HG02642 (cell line): Measurements from ENCODE around the gene MDFIC.
"Not testable (repeated sequence)": the region's sequence is repeated elsewhere in the genome, so short reads cannot be mapped to it uniquely, and the experiment has no call there.

Experiments used
- ATAC-seq: cut with Tn5 transposase; IDR thresholded peaks from one replicate; pipeline ENCODE4 v1.9.1; 2021; ENCODE audit warnings: mild to moderate bottlenecking; ENCODE audit not compliant: unreplicated experiment, poor library complexity

MDFIC gene

GRCh38 chr7:114922026-114922651, at the start of gene MDFIC:
TSS of gene MDFIC (plus strand) at chr7:114922094. CDS start at chr7:114923034, 940 bp downstream.
- ATAC-seq: peak; percentile 46

DNA sequence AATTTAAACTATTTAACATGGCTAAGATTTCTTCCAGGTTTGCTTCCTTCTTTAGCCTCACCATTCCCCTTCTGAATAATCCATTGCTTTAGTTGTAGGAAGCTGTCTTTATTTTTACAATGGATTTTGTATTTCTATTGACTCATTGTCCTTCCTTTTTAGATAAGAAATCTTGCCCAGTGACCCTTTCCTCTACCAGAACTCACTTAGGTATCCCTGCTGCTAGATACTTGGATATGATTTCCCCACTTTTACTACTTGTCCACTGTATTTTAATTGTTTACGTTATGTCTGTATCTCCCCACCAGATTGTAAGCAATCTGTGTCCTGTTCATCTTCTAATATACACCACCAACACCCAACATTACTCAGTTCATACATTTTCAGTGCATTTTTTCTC, 47.7 kb upstream of the MDFIC start:
- no peak for ATAC-seq

DNA sequence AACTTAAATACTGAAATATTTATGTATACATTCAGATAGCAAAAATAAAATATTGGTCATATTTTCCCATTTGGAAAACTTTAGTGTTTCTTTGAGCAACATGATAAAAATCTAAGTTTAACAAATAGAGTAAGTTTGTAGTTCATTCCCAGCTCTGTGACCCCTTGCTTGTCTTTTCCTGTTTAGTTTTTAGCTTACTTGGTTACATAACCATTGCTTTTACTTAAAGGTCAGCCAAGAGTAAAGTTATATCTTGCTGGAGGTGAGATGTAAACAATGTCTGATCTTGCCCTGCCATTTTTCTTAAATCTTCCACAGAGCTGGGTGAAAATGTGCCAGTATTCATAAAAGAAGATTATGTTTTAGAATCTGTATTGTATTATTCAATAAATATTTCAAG, 46.7 kb upstream of the MDFIC start:
- no peak for ATAC-seq

- no peak for ATAC-seq
These were observed 42.3 kb upstream of the MDFIC start for GRCh38 chr7:114879554-114879953.

DNA sequence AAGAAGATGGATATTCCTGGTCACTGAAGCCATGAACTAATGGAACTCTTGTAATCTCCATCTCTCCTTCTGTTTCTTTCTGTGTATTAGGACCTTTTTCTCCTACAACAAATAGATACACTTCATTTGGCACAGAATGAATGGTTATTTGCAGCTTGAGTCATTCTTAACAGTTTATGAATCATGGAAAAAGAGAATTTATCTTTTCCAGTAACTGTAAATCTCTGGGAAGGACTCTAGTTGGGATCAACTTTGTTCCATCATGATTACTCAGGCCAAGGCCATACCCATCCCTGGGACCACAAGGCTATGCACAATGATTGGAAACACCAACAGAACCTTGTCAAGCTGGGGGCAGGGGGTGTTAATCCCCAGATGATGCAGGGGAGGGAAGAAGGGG, 36.1 kb upstream of the MDFIC start:
- ATAC-seq: no peak

GRCh38 chr7:114886241-114886640, 35.7 kb upstream of the MDFIC start:
- no peak for ATAC-seq

- not testable (repeated sequence) for ATAC-seq
These were observed 32.8 kb upstream of the MDFIC start for GRCh38 chr7:114889116-114889515.

DNA sequence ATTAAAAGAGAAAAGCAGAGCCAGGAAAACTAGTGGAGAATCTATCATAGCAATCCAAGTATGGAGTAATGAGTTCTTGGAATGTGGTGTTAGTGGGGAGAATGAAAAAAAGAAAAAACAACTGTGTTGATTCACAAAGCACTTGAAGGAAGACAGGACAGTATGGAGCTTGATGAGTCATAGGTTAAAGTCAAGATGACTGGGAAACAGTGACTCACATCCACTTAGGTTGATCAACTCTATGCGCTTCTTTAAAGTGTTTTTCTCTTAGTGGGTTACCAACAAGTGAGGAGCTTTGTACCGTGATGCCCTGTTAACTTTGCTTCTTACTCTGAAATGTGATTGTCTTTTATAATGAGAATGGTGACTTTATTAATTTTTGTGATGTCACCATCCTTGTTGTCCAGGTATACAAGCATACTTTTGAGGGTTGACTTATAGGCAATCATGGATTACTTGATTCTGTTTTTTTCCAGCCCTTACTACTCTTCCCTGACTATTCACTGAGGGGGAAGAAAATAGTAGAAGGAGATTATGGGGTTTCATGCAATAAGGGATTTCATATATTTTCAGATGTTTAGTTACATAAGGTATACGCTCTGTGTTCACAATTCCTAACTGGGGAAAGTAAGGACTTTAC, 32.1 kb upstream of the MDFIC start:
- peak; percentile 76 for ATAC-seq

GRCh38 chr7:114890561-114890960, 31.3 kb upstream of the MDFIC start:
- no peak for ATAC-seq

DNA sequence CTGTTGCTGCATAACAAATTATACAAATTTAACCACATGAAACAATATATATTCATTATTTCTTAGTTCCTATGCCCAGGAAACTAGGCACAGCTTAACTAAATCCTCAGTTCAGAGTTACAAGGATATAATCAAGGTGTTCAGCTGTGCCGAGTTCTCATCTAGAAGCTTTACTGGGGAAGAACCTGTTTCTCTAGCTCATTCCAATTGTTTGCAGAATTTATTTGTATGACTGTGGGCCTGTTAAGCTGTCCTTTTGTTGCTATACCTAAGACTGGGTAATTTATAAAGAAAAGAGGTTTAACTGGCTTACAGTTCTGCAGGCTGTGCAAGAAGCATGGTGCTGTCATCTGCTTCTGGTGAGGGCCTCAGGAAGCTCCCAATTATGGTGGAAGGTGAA, 21.8 kb upstream of the MDFIC start:
- ATAC-seq: no peak

DNA sequence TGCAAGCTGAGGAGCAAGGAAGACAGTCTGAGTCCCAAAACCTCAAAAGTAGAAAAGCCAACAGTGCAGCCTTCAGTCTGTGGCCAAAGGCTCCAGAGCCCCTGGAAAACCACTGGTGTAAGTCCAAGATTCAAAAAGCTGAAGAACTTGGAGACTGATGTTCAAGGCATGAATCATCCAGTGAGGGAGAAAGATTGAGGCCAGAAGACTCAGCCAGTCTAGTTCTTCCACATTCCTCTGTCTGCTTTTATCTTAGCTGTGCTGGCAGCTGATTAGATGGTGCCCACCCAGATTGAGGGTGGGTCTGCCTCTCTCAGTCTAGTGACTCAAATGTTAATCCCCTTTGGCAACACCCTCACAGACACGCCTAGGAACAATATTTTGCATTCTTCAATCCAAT, 20.1 kb upstream of the MDFIC start:
- no peak for ATAC-seq

DNA sequence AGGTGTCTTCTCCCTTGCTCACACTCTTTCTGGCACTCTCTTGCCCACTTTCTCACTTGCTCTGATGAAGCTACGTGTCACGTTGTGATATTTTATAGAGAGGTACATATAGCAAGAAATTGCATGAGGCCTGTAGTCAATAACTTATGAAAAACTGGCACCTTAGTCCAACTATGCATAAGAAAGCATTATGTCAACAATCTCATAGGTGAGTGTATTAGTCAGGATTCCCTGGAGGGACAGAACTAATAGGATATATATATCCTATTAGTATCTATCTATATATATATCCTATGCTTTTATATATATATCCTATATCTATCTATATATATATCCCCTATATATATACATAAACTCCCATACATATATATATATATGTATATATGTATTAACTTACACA, 18.8 kb upstream of the MDFIC start:
- no peak for ATAC-seq

DNA sequence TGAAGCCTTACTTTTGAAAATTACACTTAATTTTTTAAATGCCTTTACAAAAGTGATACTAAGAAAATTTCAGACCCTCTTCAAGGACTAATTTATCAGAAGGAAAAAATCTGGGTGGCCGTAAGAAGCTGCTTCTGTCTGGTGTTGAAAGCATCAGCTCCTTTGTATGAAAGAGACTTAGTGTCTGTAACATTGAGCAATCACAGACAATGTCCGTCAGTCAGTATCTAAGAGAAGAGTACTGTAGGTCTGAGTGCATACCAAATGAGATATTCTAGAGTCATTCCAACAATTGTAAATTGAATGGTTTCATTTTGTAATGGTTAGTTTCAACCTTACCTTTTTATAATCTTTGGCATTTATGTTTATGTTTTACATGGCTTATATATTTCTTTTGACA, 11.1 kb upstream of the MDFIC start:
- ATAC-seq: no peak

- ATAC-seq: no peak
These were observed 10.5 kb upstream of the MDFIC start for GRCh38 chr7:114911411-114911810.

DNA sequence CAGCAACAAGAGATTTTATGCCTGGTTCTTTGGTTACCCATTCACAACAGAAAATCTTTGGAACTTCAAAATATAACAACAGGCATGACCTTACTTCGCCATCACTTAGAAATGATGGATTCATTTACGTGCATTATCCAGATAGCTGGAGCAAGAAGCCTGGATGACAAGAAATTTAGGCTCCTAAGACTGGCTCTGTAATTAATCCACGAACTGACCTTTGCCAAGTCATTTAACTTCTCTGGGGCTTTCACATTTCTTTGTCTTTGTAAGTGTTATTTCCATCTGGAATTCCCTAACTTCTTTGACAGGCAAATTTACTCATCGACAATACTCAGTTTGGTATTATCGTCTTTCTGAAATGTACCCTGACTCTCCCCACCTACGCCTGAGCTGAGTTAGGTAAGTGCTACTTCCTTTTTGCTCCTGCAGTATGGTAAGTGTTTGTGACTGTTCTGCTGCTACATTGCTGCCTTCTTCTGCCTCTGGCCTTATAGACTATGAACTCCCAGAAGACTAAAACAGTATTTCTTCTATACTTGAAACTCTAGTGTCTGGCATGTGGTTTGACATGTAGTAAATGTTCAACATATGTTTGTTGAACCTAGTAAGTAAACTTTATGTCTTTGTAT, 5.5 kb upstream of the MDFIC start:
- ATAC-seq: peak; percentile 92

- ATAC-seq: no peak
These were observed 4.6 kb upstream of the MDFIC start for GRCh38 chr7:114917211-114917839.

GRCh38 chr7:114919587-114919986, 2.3 kb upstream of the MDFIC start:
- ATAC-seq: no peak

DNA sequence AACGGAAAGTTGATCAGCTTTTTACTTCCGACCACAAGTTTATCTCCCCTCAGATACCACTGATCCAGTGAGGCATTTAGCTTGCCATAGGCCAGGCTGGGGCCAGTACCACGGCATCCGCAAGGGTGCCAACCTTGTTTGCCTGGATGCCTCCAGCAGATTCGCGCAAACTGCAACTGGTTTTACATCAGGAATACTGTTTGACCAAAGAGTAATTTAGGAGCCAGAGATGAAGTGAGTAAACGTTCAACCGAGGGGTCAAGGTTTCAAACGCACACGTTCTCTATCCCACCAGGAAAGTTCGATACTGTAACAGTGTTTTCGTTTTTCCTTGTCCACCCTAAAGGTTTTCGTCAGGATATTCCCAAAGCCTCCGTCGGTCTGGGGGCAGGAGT, 266 bp upstream of the MDFIC start:
- no peak for ATAC-seq

DNA sequence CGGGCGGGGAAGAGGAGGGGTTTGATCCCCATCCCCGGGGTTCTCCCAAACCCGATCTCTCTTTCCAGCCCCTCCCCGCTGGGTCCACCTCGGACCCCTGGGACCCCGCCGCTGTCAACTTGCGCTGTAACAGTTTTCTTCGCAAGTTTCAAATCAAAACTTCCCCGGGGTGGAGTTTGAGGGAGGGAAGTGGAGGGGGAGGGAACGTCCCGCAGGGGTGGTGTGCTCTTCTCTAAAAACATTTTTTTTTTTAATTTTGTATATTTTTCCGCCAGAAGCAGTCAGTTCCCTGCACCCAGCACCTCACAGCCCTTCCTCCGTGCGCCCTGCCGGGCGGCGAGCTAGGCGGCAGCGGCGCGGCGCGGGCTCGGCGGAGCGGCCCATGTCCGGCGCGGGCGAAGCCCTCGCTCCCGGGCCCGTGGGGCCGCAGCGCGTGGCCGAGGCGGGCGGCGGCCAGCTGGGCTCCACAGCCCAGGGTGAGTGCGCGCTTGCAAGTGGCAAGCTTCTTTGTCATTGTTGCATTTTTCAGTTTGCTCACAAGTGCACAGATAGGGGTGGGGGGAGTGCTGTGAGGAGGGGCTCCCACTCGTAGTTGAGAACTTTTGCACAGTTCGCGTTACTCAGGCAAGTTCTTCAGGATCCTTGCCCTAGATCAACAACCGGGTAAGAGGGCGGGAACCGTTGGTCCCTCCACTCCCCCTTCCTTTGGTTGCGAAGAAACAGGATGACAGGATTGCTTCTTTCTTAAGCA, 933 bp downstream of the MDFIC start:
- ATAC-seq: peak; percentile 41

- ATAC-seq: no peak
These were observed 1.5 kb downstream of the MDFIC start for GRCh38 chr7:114923403-114923713.
